GM21360 (cell line): ENCODE measurements around the gene TUBB1.

Experiments used
- ATAC-seq: cut with Tn5 transposase; IDR thresholded peaks from one replicate; pipeline ENCODE4 v1.9.1; 2021; ENCODE audit warnings: mild to moderate bottlenecking, moderate library complexity; ENCODE audit not compliant: unreplicated experiment

The TUBB1 gene

GRCh38 chr20:58988565-58988882, 30.7 kb upstream of the TUBB1 start:
- ATAC-seq, result no peak

GRCh38 chr20:58989196-58989595, 30.0 kb upstream of the TUBB1 start:
- no peak for ATAC-seq

GRCh38 chr20:58990651-58991445, 28.4 kb upstream of the TUBB1 start:
- no peak for ATAC-seq

GRCh38 chr20:58991715-58992114, 27.5 kb upstream of the TUBB1 start:
- no peak for ATAC-seq

- no peak for ATAC-seq
These were observed 26.3 kb upstream of the TUBB1 start for GRCh38 chr20:58992911-58993310.

- no peak for ATAC-seq
These were observed 25.6 kb upstream of the TUBB1 start for GRCh38 chr20:58993332-58994248.

GRCh38 chr20:58994390-58995159, 24.7 kb upstream of the TUBB1 start:
- no peak for ATAC-seq

- no peak for ATAC-seq
These were observed 23.6 kb upstream of the TUBB1 start for GRCh38 chr20:58995461-58996225.

GRCh38 chr20:58996226-58996611, 23.0 kb upstream of the TUBB1 start:
- ATAC-seq, result no peak

- ATAC-seq, result no peak
These were observed 22.0 kb upstream of the TUBB1 start for GRCh38 chr20:58997141-58997770.

- ATAC-seq, result no peak
These were observed 20.6 kb upstream of the TUBB1 start for GRCh38 chr20:58998656-58999055.

- no peak for ATAC-seq
These were observed 18.9 kb upstream of the TUBB1 start for GRCh38 chr20:59000326-59000725.

- no peak for ATAC-seq
These were observed 18.2 kb upstream of the TUBB1 start for GRCh38 chr20:59001068-59001448.

GRCh38 chr20:59001449-59002171, 17.6 kb upstream of the TUBB1 start:
- no peak for ATAC-seq

- ATAC-seq, result no peak
These were observed 16.8 kb upstream of the TUBB1 start for GRCh38 chr20:59002388-59002787.

GRCh38 chr20:59002874-59003399, 16.3 kb upstream of the TUBB1 start:
- ATAC-seq, result no peak

- no peak for ATAC-seq
These were observed 15.3 kb upstream of the TUBB1 start for GRCh38 chr20:59003836-59004492.

GRCh38 chr20:59004493-59004762, 14.8 kb upstream of the TUBB1 start:
- no peak for ATAC-seq
